HepG2 (cell line): ENCODE measurements around the gene SPAAR. TPM values are rescaled to one million over a fixed set of nuclear protein-coding genes. Genes with fewer than 3 reads are reported as not detected.

ENCODE experiments used
- BATF2 ChIP-seq: sonication (generic); formaldehyde crosslinking; IDR thresholded peaks from 2 replicates; pipeline ENCODE4 v1.8.0; 2022; ENCODE audit warnings: mild to moderate bottlenecking, missing genetic modification reagents, moderate library complexity
- DR1 ChIP-seq: sonication (generic); formaldehyde crosslinking; IDR thresholded peaks from 2 replicates; pipeline ENCODE4 v1.8.0; 2021; ENCODE audit warnings: mild to moderate bottlenecking, missing genetic modification reagents, inconsistent platforms
- IKZF5 ChIP-seq: IDR thresholded peaks from 2 replicates; pipeline ENCODE4 v1.6.1; 2018; ENCODE audit warnings: missing genetic modification reagents, mild to moderate bottlenecking, missing compliant biosample characterization
- ISL2 ChIP-seq: sonication (generic); formaldehyde crosslinking; IDR thresholded peaks from 2 replicates; pipeline ENCODE4 v1.5.0; 2020; ENCODE audit warnings: missing genetic modification reagents
- JARID2 ChIP-seq: sonication (generic); formaldehyde crosslinking; IDR thresholded peaks from 2 replicates; pipeline ENCODE4 v1.8.1; 2023; ENCODE audit warnings: missing genetic modification reagents, inconsistent platforms; ENCODE audit not compliant: insufficient replicate concordance
- NR1H2 ChIP-seq: sonication (generic); formaldehyde crosslinking; IDR thresholded peaks from 2 replicates; pipeline ENCODE4 v1.8.1; 2022; ENCODE audit warnings: low read depth, missing genetic modification reagents, borderline replicate concordance
- SMAD9 ChIP-seq: sonication (generic); formaldehyde crosslinking; IDR thresholded peaks from 2 replicates; pipeline ENCODE4 v1.5.1; 2020; ENCODE audit warnings: mild to moderate bottlenecking, missing genetic modification reagents
- SMC3 ChIP-seq: IDR thresholded peaks from 2 replicates; pipeline ENCODE4 v1.6.1; 2011; ENCODE audit warnings: low read length, improper control_type of control experiment
- SRSF1 ChIP-seq: fragments of 200-400 bp; formaldehyde crosslinking; optimal IDR thresholded peaks from 2 replicates; pipeline ENCODE3; 2017; ENCODE audit warnings: mild to moderate bottlenecking, low read depth, low read length, moderate library complexity
- STAG1 ChIP-seq: sonication (generic); formaldehyde crosslinking; IDR thresholded peaks from 2 replicates; pipeline ENCODE4 v1.4.0; 2020; ENCODE audit warnings: missing genetic modification reagents
- TERF1 ChIP-seq: sonication (generic); formaldehyde crosslinking; IDR thresholded peaks from 2 replicates; pipeline ENCODE4 v1.8.0; 2022; ENCODE audit warnings: mild to moderate bottlenecking, missing genetic modification reagents, moderate library complexity
- THAP7 ChIP-seq: sonication (generic); formaldehyde crosslinking; IDR thresholded peaks from 2 replicates; pipeline ENCODE4 v1.8.1; 2023; ENCODE audit warnings: mild to moderate bottlenecking, missing genetic modification reagents
- TMF1 ChIP-seq: sonication (generic); formaldehyde crosslinking; IDR thresholded peaks from 2 replicates; pipeline ENCODE4 v1.8.1; 2022; ENCODE audit warnings: low read depth, missing genetic modification reagents
- ZNF264 ChIP-seq: sonication (generic); formaldehyde crosslinking; IDR thresholded peaks from 2 replicates; pipeline ENCODE4 v1.4.0; 2020; ENCODE audit warnings: missing genetic modification reagents
- ZNF326 ChIP-seq: sonication (generic); formaldehyde crosslinking; IDR thresholded peaks from 2 replicates; pipeline ENCODE4 v1.4.0; 2020; ENCODE audit warnings: missing genetic modification reagents, borderline replicate concordance
- ZNF576 ChIP-seq: sonication (generic); formaldehyde crosslinking; IDR thresholded peaks from 2 replicates; pipeline ENCODE4 v1.4.0; 2020; ENCODE audit warnings: mild to moderate bottlenecking, missing genetic modification reagents
- ZNF644 ChIP-seq: IDR thresholded peaks from 2 replicates; pipeline ENCODE4 v1.6.1; 2016; ENCODE audit warnings: low read depth
- ZNF770 ChIP-seq: sonication (generic); formaldehyde crosslinking; IDR thresholded peaks from 2 replicates; pipeline ENCODE4 v1.5.0; 2020; ENCODE audit warnings: mild to moderate bottlenecking, missing genetic modification reagents
- ZNF772 ChIP-seq: sonication (generic); formaldehyde crosslinking; IDR thresholded peaks from 2 replicates; pipeline ENCODE4 v1.5.0; 2020; ENCODE audit warnings: mild to moderate bottlenecking, missing genetic modification reagents
- ZNF850 ChIP-seq: sonication (generic); formaldehyde crosslinking; conservative IDR thresholded peaks from 2 replicates; pipeline ENCODE4 v1.9.0; 2021; ENCODE audit warnings: mild to moderate bottlenecking, missing genetic modification reagents
- ZSCAN5A ChIP-seq: sonication (generic); formaldehyde crosslinking; IDR thresholded peaks from 2 replicates; pipeline ENCODE4 v1.8.0; 2022; ENCODE audit warnings: mild to moderate bottlenecking, missing genetic modification reagents, borderline replicate concordance
- polyA plus RNA-seq, 8 experiments: library from polyadenylated mRNA; depleted of rRNA in 3 of 8; stranded (reverse) in 7 of 8; unstranded in 1 of 8; fragments of >200 nt; fragmentation: Illumina TruSeq in 4 of 8; extraction: Trizol in 4 of 8; gene quantifications; 2 replicates each; pipeline versions ENCODE4 v1.2.1 to v1.2.3, GENCODE V29; 2011 to 2016; ENCODE audit warnings: low read depth in 4 of 8, missing spikeins in 1 of 8, mixed read lengths in 1 of 8; ENCODE audit not compliant: insufficient read depth in 1 of 8
- total RNA-seq, 5 experiments: library from RNA; depleted of rRNA; stranded (reverse); fragments of >200 nt; fragmentation: Illumina TruSeq; extraction: Trizol; gene quantifications; 2 replicates each; pipeline ENCODE4 v1.2.3, GENCODE V29; 2016; ENCODE audit warnings: low read depth in 1 of 5

SPAAR gene
- total and polyA plus RNA-seq, 2 of the 13 experiments (the other 11 are each of a cell fraction or from before 2014, with no cell fraction given), result 0.07 TPM; not detected in 1

- TF ChIP-seq ZNF770, result no peak
- no peak for TF ChIP-seq ZNF264
- TF ChIP-seq BATF2 (CRISPR knock-in tag), result no peak
- no peak for TF ChIP-seq DR1 (CRISPR knock-in tag)
- TF ChIP-seq SRSF1, result no peak
- TF ChIP-seq STAG1 (CRISPR knock-in tag), result peak; percentile 69
- no peak for TF ChIP-seq SMAD9
- TF ChIP-seq ISL2 (CRISPR knock-in tag), result no peak
- TF ChIP-seq JARID2, result no peak
- no peak for TF ChIP-seq TERF1 (CRISPR knock-in tag)
- TF ChIP-seq ZNF644 (CRISPR knock-in tag), result 0 out of 2 replicates have a peak, but pooled peaks have one; percentile 20
- no peak for TF ChIP-seq ZNF576
- no peak for TF ChIP-seq TMF1 (CRISPR knock-in tag)
- TF ChIP-seq ZNF850 (CRISPR knock-in tag), result no peak
- no peak for TF ChIP-seq ZNF772
- TF ChIP-seq ZSCAN5A (CRISPR knock-in tag), result no peak
- peak; percentile 81 for TF ChIP-seq SMC3
- no peak for TF ChIP-seq ZNF326 (CRISPR knock-in tag)
- TF ChIP-seq THAP7, result no peak
- TF ChIP-seq NR1H2 (CRISPR knock-in tag), result no peak
- peak; percentile 23; the same call in 1 of the 2 replicates for TF ChIP-seq IKZF5
Measured at GRCh38 chr9:35945341-35946018, 36.2 kb downstream of the SPAAR start (continued).
